ENCODE data around the gene MYBPHL. TPM values are rescaled to one million over a fixed set of nuclear protein-coding genes. Genes with fewer than 3 reads are reported as not detected.

The MYBPHL gene
- total and polyA plus RNA-seq, 2 of the 13 experiments (the other 11 are each of a cell fraction or from before 2014, with no cell fraction given), result 3.7 to 3.8 TPM

GRCh38 chr1:109263597-109264378 lies 43.0 kb downstream of the MYBPHL start (continued):
- TF ChIP-seq, protein P1, sequence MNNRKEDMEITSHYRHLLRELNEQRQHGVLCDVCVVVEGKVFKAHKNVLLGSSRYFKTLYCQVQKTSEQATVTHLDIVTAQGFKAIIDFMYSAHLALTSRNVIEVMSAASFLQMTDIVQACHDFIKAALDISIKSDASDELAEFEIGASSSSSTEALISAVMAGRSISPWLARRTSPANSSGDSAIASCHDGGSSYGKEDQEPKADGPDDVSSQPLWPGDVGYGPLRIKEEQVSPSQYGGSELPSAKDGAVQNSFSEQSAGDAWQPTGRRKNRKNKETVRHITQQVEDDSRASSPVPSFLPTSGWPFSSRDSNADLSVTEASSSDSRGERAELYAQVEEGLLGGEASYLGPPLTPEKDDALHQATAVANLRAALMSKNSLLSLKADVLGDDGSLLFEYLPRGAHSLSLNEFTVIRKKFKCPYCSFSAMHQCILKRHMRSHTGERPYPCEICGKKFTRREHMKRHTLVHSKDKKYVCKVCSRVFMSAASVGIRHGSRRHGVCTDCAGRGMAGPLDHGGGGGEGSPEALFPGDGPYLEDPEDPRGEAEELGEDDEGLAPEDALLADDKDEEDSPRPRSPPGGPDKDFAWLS (CRISPR knock-in tag; IDR thresholded peaks at IDR 0.05; ENCODE audit: borderline replicate concordance), result no peak
- TF ChIP-seq MED8 (CRISPR knock-in tag; IDR thresholded peaks at IDR 0.05; ENCODE audit: insufficient replicate concordance) (no peak), HDAC6 (IDR thresholded peaks at IDR 0.05; ENCODE audit: low read depth, low read length) (no peak), HNF4G (IDR thresholded peaks at IDR 0.05; ENCODE audit: borderline replicate concordance, low read depth, low read length) (no peak), HNF4G (CRISPR knock-in tag; IDR thresholded peaks at IDR 0.05; ENCODE audit: borderline replicate concordance, low read depth) (no peak; the same call in 1 of the 2 replicates), TEAD3 (CRISPR knock-in tag; optimal IDR thresholded peaks at IDR 0.05; ENCODE audit: borderline replicate concordance) (peak; percentile 79), RARA (CRISPR knock-in tag; IDR thresholded peaks at IDR 0.05) (peak; percentile 41; the same call in 1 of the 2 replicates), ZNF343 (CRISPR knock-in tag; IDR thresholded peaks at IDR 0.05) (peak; percentile 43; the same call in 1 of the 2 replicates), ZNF563 (CRISPR knock-in tag; IDR thresholded peaks at IDR 0.05) (peak; percentile 62; the same call in 1 of the 2 replicates), FIP1L1 (IDR thresholded peaks at IDR 0.05; ENCODE audit: borderline replicate concordance, insufficient read depth, low read depth, low read length) (no peak), AKNA (CRISPR knock-in tag; IDR thresholded peaks at IDR 0.05; ENCODE audit: borderline replicate concordance) (no peak), RFX1 (IDR thresholded peaks at IDR 0.05) (no peak), SNAI1 (CRISPR knock-in tag; IDR thresholded peaks at IDR 0.05; ENCODE audit: borderline replicate concordance) (no peak), MIER3 (CRISPR knock-in tag; IDR thresholded peaks at IDR 0.05; ENCODE audit: borderline replicate concordance) (peak; percentile 80; the same call in 1 of the 2 replicates)
- TF ChIP-seq, protein P2, sequence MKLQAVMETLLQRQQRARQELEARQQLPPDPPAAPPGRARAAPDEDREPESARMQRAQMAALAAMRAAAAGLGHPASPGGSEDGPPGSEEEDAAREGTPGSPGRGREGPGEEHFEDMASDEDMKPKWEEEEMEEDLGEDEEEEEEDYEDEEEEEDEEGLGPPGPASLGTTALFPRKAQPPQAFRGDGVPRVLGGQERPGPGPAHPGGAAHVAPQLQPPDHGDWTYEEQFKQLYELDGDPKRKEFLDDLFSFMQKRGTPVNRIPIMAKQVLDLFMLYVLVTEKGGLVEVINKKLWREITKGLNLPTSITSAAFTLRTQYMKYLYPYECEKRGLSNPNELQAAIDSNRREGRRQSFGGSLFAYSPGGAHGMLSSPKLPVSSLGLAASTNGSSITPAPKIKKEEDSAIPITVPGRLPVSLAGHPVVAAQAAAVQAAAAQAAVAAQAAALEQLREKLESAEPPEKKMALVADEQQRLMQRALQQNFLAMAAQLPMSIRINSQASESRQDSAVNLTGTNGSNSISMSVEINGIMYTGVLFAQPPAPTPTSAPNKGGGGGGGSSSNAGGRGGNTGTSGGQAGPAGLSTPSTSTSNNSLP (IDR thresholded peaks at IDR 0.05; ENCODE audit: low read depth, low read length), result peak; percentile 75; the same call in 1 of the 2 replicates
- TF ChIP-seq, protein P3, sequence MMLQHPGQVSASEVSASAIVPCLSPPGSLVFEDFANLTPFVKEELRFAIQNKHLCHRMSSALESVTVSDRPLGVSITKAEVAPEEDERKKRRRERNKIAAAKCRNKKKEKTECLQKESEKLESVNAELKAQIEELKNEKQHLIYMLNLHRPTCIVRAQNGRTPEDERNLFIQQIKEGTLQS (CRISPR knock-in tag; IDR thresholded peaks at IDR 0.05), result no peak
- TF ChIP-seq, protein P4, sequence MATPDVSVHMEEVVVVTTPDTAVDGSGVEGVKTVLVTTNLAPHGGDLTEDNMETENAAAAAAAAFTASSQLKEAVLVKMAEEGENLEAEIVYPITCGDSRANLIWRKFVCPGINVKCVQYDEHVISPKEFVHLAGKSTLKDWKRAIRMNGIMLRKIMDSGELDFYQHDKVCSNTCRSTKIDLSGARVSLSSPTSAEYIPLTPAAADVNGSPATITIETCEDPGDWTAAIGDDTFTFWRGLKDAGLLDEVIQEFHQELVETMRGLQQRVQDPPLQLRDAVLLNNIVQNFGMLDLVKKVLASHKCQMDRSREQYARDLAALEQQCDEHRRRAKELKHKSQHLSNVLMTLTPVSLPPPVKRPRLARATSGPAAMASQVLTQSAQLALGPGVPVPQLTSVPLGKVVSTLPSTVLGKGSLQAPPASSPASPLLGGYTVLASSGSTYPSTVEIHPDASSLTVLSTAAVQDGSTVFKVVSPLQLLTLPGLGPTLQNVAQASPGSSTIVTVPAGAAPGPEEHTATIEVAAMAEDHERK (CRISPR knock-in tag; IDR thresholded peaks at IDR 0.05; ENCODE audit: low read depth), result no peak
- TF ChIP-seq, protein P5, sequence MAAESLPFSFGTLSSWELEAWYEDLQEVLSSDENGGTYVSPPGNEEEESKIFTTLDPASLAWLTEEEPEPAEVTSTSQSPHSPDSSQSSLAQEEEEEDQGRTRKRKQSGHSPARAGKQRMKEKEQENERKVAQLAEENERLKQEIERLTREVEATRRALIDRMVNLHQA (CRISPR knock-in tag; IDR thresholded peaks at IDR 0.05), result no peak
